Sigmoid colon (tissue), 4 donors: ENCODE data around the gene BNIP2.

Experiments used
- POLR2A ChIP-seq, 2 donors: fragments of 450-650 bp; IDR thresholded peaks; one replicate each; pipeline ENCODE4 v1.6.1; 2016; ENCODE audit warnings: antibody characterized with exemption in 2 of 2, mild to moderate bottlenecking in 2 of 2, moderate library complexity in 2 of 2
- POLR2AphosphoS5 ChIP-seq, 4 donors: sonication (generic); formaldehyde crosslinking; IDR thresholded peaks; one replicate each; pipeline ENCODE4 v1.6.1; 2017; ENCODE audit warnings: antibody characterized with exemption in 4 of 4
- TF ChIP-seq, protein P1 (sequence below), 4 experiments: fragments of 450-650 bp in 3 of 4; fragments of 200-600 bp in 1 of 4; IDR thresholded peaks; one replicate each; pipeline ENCODE4 v1.5.1; 2016 to 2019; ENCODE audit warnings: antibody characterized with exemption in 4 of 4, mild to moderate bottlenecking in 3 of 4, moderate library complexity in 2 of 4

DNA sequence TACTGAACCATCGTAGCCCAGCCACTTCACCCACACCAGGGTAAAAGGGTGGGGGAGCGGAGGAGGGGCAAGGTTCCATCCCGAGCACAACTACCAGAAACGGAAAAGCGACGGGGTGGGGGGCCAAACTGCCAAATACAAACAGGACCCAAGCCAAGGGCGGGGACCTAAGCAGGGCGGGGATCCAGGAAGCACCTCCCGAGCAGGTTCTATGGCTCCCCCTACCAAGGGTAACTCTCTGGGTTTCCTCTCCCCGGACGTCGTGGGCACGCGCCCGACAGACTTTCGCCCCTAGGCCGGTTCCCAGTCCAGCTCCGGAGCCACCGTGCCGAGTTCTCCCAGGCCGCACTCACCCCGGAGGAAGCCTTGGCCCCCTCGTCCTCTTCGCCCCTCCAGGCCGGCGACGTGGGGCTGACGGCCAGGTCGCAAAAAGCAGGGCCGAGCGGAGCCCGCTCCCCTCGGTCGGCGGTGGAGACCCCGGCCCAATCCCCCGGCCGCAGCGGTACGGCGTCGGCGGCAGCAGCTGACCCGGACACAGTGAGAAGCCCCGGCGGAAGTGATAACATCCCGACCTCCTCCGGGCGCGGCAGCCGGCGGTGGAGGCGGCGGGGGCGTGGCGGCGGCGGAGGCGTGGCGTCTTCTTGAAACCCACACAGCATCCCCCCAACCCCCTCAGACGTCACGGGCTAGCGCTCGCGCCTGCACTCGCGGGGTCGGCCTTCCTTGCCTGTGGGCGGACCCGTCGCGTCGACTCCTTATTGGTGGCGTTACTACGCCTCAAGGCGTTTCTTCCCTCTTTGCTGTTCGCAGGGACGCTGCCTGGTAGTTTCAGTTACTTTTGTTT, at the start of gene BNIP2:
- TF ChIP-seq, protein P1, sequence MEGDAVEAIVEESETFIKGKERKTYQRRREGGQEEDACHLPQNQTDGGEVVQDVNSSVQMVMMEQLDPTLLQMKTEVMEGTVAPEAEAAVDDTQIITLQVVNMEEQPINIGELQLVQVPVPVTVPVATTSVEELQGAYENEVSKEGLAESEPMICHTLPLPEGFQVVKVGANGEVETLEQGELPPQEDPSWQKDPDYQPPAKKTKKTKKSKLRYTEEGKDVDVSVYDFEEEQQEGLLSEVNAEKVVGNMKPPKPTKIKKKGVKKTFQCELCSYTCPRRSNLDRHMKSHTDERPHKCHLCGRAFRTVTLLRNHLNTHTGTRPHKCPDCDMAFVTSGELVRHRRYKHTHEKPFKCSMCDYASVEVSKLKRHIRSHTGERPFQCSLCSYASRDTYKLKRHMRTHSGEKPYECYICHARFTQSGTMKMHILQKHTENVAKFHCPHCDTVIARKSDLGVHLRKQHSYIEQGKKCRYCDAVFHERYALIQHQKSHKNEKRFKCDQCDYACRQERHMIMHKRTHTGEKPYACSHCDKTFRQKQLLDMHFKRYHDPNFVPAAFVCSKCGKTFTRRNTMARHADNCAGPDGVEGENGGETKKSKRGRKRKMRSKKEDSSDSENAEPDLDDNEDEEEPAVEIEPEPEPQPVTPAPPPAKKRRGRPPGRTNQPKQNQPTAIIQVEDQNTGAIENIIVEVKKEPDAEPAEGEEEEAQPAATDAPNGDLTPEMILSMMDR (IDR thresholded peaks at IDR 0.05) = no peak
- peak; percentile 88 to 99 (median 98) for TF ChIP-seq POLR2AphosphoS5 (IDR thresholded peaks at IDR 0.05)
- TF ChIP-seq POLR2A (IDR thresholded peaks at IDR 0.05) = peak; percentile 77 to 83
